DLD1 (cell line): ENCODE results near the gene TMEM170B.

Source experiments
- in situ Hi-C: cut with HindIII; loops from 2 replicates; pipeline ENCODE4 v1.10.0; 2017; ENCODE audit warnings: low sequenced_read_pairs

The TMEM170B gene

GRCh38 chr6:11537229-11538051, at the start of gene TMEM170B:
Gene TMEM170B, plus strand, starts transcription at chr6:11537749. Its CDS starts 529 bp downstream, at chr6:11538278.
- in situ Hi-C loops = no loop called here

GRCh38 chr6:11490996-11491395, 46.6 kb upstream of the TMEM170B start:
- in situ Hi-C loops = loop anchor here (25.0 kb wide), 1 partner anchor 354 kb away; no protein-coding TSS in a partner anchor

GRCh38 chr6:11491596-11492463, 45.7 kb upstream of the TMEM170B start:
- in situ Hi-C loops = loop anchor here (25.0 kb wide), 1 partner anchor 355 kb away; no protein-coding TSS in a partner anchor

GRCh38 chr6:11492464-11493290, 44.9 kb upstream of the TMEM170B start:
- in situ Hi-C loops = loop anchor here (25.0 kb wide), 1 partner anchor 355 kb away; no protein-coding TSS in a partner anchor

- in situ Hi-C loops = loop anchor here (25.0 kb wide), 1 partner anchor 357 kb away; no protein-coding TSS in a partner anchor
Observed at GRCh38 chr6:11493974-11494373, 43.6 kb upstream of the TMEM170B start.

GRCh38 chr6:11494786-11495564, 42.6 kb upstream of the TMEM170B start:
- in situ Hi-C loops = loop anchor here (25.0 kb wide), 1 partner anchor 358 kb away; no protein-coding TSS in a partner anchor

GRCh38 chr6:11495565-11496145, 41.9 kb upstream of the TMEM170B start:
- in situ Hi-C loops = loop anchor here (25.0 kb wide), 1 partner anchor 358 kb away; no protein-coding TSS in a partner anchor

- in situ Hi-C loops = loop anchor here (25.0 kb wide), 1 partner anchor 359 kb away; no protein-coding TSS in a partner anchor
Observed at GRCh38 chr6:11496152-11497060, 41.1 kb upstream of the TMEM170B start.

- in situ Hi-C loops = loop anchor here (25.0 kb wide), 1 partner anchor 360 kb away; no protein-coding TSS in a partner anchor
Observed at GRCh38 chr6:11497107-11497506, 40.4 kb upstream of the TMEM170B start.

- in situ Hi-C loops = loop anchor here (25.0 kb wide), 1 partner anchor 361 kb away; no protein-coding TSS in a partner anchor
Observed at GRCh38 chr6:11497881-11498280, 39.7 kb upstream of the TMEM170B start.

GRCh38 chr6:11500008-11500407, 37.5 kb upstream of the TMEM170B start:
- in situ Hi-C loops = no loop called here

GRCh38 chr6:11509471-11509870, 28.1 kb upstream of the TMEM170B start:
- in situ Hi-C loops = no loop called here

- in situ Hi-C loops = no loop called here
Observed at GRCh38 chr6:11514672-11515071, 22.9 kb upstream of the TMEM170B start.

GRCh38 chr6:11515763-11516162, 21.8 kb upstream of the TMEM170B start:
- in situ Hi-C loops = no loop called here

- in situ Hi-C loops = no loop called here
Observed at GRCh38 chr6:11522812-11523605, 14.5 kb upstream of the TMEM170B start.

- in situ Hi-C loops = no loop called here
Observed at GRCh38 chr6:11525468-11526155, 11.9 kb upstream of the TMEM170B start.

- in situ Hi-C loops = no loop called here
Observed at GRCh38 chr6:11526156-11526505, 11.4 kb upstream of the TMEM170B start.
